SW 1271 (cell line): ENCODE data around the gene CXADR.
A peak's percentile ranks its signal among the peaks of the same experiment; 100 is the strongest.
"Not testable (repeated sequence)": the region's sequence is repeated elsewhere in the genome, so short reads cannot be mapped to it uniquely, and the experiment has no call there.

ENCODE experiments used
- DNase-seq, 2 experiments: peaks; one replicate each; lab custom pipeline; 2025; lab: John Stamatoyannopoulos, UW

Gene CXADR

DNA sequence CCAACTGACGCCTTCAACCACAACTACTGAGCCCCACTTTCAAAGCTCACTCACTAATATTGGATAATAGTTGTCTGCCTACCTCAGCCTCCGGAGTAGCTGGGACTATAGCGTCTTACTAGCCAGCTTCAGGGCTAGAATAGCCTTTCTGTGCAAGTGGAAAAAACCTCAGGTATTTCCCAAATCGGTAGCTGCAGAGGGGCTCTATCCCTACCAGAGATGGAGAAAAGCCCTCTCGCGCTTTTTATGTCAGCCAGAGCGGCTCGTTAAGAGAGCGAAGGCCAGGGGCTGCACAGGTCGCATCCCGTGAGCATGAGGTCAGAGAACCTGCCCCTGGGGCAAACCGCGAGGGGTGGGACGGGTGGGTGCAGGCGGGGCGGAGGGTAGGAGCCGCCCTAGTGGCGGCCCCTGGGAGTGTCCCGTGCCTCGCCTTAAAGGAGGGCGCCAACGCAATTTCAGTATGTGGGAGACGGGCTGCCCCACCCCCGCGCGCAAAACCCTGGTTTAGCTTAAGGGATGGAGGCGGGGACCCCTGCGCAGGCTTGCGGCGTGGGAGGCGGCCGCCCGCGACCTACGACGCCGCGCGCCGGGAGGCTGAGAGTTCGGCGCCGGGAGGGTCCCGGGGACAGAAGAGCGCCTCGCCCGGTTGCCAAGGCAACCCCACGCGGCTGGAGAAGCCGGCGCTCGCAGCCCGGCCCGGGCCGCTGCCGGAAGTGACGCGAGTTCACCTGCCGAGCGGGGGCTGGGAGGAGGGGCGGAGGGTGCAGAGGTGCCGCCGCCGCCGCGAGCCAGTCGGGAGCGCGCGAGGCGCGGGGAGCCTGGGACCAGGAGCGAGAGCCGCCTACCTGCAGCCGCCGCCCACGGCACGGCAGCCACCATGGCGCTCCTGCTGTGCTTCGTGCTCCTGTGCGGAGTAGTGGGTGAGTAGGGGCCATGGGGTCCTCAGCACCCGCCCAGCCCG is at the start of gene CXADR:
Gene CXADR (plus strand): TSS at position 791 of the 961 bp plus-strand sequence. CDS start 87 bp downstream, at position 878.
- peak; percentile 9 to 64 for DNase-seq

DNA sequence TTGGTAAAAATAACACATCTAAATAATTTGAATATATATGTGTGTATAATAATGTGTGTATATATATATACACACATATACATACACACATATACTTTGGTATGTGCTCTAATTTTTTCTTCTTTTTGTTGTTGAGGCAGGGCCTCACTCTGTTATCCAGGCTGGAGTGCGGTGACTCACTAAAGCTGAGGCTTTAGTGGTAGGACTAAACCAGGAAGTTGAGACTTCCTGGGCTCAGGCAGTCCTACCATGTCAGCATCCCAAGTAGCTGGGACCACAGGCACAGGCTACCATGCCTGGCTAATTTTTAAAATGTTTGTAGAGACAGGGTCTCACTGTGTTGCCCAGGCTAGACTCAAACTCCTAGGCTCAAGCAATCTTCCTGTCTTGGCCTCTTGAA is 46.7 kb upstream of the CXADR start:
- DNase-seq, result no peak

DNA sequence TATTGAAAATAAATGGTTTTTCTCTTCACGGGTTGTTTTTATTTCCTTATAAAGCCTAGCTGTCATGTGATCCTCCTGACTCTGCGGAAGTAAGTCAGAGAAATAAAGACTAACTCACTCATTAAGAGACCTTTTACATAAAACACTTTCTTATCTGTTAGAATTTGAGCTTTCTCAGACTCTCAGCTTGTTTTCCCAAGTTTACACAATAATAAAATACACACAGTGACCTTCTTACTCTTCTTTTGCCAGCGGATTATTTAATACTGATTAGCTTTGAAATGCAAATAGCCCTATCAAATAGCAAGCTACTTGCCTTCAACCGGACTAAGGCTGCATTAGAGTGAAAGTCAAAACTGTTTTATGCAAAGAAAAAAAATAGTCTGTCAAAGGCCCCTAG is 45.5 kb upstream of the CXADR start:
- DNase-seq, result no peak

GRCh38 chr21:17467829-17468228 is 45.0 kb upstream of the CXADR start:
- DNase-seq, result no peak

DNA sequence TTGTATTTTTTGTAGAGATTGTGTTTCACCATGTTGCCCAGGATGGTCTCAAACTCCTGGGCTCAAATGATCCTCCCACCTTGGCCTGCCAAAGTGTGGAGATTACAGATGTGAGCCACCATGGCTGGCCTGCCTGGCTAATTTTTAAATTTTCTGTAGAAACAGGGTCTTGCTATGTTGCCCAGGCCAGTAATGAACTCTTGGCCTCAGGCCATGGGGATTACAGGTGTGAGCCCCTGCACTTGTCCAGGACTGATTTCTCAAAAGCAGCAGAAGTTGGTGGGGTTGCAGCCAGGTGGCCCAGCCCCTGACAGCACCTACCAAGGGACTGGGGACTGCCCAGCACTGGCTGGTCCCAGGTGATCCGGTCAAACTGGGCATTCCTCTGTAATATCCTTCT is 44.1 kb upstream of the CXADR start:
- no peak for DNase-seq

DNA sequence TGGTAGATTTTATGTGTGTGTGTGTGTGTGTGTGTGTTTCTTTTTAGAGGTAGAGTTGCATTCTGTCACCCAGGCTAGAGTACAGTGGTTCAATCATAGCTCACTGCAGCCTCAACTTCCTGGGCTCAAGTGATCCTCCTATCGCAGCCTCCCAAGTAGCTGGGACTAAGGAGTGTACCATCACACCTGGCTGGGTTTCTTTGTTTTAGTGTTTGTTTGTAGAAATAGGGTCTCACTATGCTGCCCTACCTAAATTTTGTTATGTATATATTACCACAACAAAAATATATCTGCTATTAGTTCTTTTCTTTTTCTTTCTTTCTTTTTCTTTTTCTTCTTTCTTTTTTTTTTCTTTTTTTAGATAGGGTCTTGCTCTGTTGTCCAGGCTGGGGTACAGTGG is 43.1 kb upstream of the CXADR start:
- no peak for DNase-seq

- no peak for DNase-seq
These were observed 40.7 kb upstream of the CXADR start for GRCh38 chr21:17472182-17472581.

GRCh38 chr21:17472592-17473271 is 40.1 kb upstream of the CXADR start:
- DNase-seq, result no peak

GRCh38 chr21:17476006-17476405 is 36.8 kb upstream of the CXADR start:
- no peak for DNase-seq

DNA sequence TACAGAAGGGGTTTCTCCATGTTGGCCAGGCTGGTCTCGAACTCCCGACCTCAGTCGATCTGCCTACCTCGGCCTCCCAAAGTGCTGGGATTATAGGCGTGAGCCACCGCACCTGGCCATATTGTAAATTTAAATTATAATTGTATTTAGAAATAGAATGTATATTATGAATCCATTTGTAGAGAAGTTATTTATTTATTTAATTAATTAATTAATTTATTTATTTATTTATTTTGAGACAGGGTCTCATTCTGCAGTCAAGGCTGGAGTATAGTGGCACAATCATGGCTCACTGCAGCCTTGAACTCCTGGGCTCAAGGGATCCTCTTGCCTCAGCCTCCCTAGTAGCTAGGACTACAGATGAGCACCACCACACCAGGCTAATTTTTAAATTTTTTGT is 34.7 kb upstream of the CXADR start:
- DNase-seq, result not testable (repeated sequence)

GRCh38 chr21:17479606-17480005 is 33.2 kb upstream of the CXADR start:
- no peak for DNase-seq

DNA sequence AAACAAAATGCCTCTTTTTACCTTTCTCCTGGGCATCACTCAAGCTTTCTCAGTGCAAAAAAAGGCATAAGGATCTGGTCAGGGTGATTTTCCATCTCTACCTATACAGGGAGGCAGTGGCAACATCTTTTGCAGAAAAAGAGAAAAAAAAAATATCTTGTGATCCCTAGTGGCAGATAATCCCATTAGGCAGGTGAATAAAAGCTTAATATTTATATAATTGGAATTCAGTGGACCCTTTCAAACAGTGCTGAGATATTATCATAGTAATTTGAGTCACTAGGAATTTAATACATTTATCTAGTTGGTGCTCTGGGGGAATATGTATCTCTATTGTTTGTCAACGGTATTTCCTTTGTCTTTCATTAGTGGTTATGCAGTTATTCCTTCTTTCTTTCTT is 29.9 kb upstream of the CXADR start:
- no peak for DNase-seq

DNA sequence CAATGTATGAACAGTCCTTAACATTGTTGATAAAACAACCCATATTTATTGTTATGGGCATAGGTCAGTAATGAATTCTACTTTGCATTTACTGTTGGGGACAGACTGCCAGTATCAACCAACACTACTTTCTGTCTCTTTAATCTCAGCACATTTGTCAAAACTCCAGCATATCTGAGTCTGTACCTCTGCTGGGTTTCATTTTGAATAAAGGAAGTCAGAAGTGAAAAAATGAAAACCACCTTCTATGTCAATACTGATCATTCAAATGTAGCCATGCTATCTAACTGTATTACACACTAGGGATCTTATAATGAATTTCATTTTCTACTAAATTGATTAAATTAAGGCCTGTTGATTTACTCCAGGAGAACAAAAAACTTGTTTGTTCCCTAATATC is 24.2 kb upstream of the CXADR start:
- no peak for DNase-seq

- peak in 1 of 2 experiments; percentile 34 for DNase-seq
These were observed 23.3 kb upstream of the CXADR start for GRCh38 chr21:17489565-17489964.

- peak; percentile 20 to 84 for DNase-seq
These were observed 21.0 kb upstream of the CXADR start for GRCh38 chr21:17491716-17492414.

DNA sequence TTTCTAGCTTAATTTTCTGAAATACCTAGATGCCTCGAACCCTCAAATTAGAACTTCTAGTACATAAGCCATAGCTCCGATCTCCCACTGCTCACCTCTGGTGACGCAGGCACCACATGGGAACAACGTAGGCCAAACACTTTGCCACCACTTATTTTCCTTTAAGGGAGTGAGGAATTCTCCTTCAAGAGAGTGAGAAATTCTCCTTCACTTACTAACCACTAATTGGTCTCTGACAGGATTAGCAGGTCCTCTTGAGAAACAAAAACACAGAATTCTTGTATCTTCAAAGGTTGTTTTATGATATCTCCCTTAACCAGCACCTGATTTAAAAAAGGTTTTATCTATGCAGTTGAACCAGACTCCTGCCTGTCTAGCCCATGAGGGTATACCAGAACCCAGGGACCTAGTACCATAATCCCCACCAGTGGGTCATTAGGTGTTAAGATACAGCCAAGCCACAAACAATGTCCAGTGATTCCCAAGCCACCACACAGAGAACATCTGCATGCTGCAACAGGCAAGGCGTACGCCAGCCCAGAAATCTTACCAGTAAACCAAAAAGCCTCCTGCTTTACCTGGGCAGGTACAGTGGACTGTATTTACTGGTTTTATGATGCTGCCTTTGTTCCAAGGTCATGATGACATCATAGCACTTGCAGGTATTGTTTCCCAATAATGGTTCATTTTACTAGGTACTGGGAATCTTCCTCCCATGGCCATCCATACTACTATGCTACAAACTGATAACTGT is 20.3 kb upstream of the CXADR start:
- DNase-seq, result peak in 1 of 2 experiments; percentile 31

DNA sequence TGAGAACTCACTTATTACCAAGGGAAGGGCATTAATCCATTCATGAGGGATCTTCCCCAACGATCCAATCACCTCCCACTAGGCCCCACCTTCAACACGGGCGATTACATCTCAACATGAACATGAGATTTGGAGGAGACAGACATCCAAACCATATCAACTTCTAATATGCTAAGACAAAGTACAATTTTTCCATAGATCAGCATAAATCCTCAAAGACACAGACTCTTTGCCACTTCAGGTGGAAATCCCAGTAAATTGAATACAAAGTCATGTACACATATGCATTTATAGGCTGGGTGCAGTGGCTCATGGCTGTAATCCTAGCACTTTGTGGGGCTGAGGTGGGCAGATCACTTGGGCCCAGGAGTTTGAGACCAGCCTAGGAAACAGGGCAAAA is 18.8 kb upstream of the CXADR start:
- no peak for DNase-seq

DNA sequence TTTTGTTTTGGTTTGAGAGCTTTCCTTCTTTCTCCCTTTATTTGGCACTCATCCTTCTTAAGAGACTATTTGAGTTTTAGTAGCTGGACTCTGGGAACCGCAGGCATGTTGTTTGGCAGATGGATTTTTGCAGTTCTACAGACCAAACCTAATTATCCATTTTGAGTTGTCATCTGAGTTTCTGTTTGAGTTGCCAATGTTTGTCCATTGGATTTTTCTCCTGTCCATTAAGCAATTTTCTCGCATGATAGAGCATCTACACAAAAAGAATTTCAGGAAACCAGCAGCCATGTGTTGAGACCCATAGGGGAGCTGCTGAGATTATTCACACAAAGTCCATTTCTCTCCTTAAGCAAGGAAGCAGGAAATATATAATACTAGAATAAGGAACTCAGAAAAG is 17.2 kb upstream of the CXADR start:
- no peak for DNase-seq

DNA sequence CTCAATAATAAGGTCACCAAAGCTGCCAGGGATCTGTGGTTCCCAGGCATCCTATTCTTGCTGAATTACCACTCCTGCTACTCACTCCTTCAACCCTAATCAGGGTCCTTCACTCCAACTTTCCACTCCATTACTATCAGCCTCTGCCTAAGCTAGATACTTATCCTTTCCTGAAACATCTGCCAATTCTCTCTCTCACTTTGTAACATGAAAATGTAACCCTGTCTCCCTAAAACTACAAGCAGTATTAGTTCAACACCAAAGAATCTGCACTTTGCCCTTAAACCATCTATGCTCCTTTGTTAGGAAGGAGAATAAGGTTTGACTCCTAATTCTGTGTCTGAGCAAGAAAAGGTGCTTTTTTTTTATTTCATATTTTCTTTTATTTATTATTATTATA is 15.5 kb upstream of the CXADR start:
- DNase-seq, result no peak

DNA sequence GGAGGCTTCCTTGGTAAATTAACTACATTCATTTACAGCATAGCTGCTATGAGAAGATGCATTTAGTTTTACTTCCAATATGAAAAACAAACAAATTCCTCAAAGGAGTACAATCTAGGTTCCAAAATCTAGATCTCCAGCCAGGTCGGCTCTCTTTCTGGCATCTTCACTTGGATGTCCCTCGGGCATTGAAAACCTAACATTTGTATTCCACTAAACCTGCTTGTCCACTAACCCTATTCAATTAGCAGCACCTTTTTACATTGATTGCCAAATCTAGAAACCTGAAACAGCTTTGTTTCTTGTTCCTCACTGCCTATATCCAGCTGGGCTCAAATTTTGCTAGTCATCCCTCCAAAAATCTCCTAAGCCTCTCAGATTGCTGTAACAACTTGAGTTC is 14.3 kb upstream of the CXADR start:
- no peak for DNase-seq

- DNase-seq, result no peak
These were observed 11.5 kb upstream of the CXADR start for GRCh38 chr21:17501107-17502006.
